GM21528 (cell line): Measurements from ENCODE around the gene ADAT1.
"Not testable (repeated sequence)": the region's sequence is repeated elsewhere in the genome, so short reads cannot be mapped to it uniquely, and the experiment has no call there.

Experiments used
- ATAC-seq: cut with Tn5 transposase; IDR thresholded peaks from one replicate; pipeline ENCODE4 v1.9.1; 2021; ENCODE audit warnings: mild to moderate bottlenecking, moderate library complexity; ENCODE audit not compliant: unreplicated experiment, low FRiP score

The ADAT1 gene

DNA sequence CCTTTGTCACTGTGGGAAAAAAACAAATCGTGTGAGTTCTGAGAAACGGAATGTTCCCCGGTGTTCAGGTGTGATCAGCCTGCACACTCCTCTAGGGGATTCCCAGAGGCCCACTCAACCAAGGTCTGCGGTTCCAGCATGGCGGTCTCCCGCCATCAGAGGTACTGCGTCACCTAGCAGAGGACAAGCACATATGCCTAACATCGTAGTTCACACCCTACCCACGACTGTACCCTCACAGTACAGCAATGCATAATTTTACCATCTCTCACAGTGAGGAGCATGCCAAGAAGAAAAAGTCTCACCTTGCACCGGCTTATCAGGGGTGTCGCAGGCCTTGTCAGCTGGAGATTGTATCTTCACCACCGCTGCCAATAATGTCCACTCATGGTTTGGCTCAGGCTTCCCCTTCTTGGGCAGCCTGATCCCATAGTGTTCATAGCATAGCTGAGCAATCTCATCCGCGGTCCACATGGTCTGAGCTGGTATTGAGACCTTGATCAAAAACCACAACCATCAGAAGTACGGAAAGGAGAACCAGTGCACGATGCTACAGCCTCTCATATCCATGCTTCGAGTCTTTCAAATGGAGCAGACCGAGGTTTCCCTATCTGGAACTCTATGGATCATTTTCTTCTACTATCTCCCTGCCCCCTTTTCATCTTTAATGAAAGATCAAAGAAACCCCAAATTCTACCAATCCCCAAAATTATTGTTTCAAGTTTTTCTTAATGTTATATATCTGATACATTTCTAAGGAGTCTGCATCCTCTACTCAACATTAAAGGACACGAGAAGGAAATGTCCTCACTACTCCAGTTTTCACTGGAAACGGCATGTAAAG lies 2.5 kb downstream of the ADAT1 start:
- ATAC-seq = no peak

DNA sequence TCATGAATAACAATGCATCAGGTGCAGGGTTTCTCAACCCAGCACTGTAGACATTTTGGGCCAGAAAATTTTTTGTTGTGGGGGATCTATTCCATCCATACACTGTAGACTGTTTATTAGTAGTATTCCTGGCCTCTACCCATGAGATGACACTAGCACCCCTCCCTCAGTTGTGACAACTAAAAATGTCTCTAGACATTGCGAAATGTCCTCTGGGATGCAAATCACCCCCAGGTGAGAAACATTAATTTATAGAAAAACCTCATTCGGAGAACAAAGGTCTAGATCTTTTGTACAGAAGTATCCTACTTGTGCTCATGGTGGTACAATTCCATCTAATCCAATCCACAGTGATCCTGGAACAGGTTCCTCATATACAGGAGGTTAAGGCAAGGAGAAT lies 4.3 kb downstream of the ADAT1 start:
- no peak for ATAC-seq

GRCh38 chr16:75617121-75617520 lies 6.0 kb downstream of the ADAT1 start:
- no peak for ATAC-seq

GRCh38 chr16:75616521-75617010 lies 6.5 kb downstream of the ADAT1 start:
- ATAC-seq = no peak

DNA sequence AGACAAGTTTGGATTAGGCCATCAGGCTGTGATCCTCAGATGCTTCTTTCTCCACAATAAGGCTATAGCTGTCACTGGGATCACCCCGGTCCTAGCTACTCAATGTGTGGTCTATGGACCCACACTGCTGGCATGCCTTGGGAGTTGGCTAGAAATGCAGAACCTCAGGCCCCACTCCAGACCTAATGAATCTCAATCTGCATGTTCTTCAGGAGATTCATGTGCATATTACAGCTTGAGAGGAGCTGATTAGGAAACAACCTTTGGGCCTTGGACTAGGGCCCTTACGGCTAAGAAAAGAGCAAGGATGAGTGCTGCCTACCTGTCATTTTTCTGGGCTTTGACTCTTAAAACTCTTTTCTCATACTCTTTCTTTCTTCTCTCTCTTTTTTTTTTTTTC lies 7.5 kb downstream of the ADAT1 start:
- no peak for ATAC-seq

DNA sequence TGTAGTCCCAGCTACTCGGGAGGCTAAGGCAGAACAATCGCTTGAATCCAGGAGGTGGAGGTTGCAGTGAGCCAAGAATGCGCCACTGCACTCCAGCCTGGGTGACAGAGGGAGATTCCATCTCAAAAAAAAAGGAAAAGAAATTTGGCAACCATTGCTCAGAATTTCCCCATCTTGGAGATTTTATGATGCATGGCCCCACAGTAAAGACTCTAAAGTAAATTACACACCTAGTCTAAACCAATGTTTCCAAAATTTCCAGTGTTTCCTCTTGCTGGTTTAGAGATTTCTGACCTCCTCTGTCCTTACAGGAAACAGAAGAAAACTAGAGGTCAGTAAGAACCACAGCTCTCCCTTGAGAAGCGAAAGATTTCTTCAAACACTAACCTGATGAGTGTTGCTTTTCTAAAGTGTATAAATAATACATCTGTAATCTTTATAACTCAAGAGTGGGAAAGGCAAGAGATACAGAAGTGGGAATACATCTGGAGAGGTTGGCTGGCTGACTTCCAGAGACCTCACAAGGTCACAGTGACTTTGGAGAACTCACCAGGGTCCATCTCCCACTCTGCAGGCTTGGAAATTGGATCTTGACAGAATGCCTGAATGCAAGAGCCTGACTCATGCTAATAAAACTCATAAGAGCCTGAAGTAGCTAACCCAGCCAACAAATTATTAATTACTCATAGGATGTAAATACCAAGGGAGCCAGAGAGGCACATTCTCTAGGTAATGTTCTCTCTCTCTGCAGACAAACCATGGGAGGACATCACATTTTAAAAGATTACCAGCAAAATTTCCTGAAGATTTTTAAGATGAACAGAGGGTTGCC lies 8.8 kb downstream of the ADAT1 start:
- ATAC-seq = no peak

- ATAC-seq = no peak
These were observed 16.6 kb downstream of the ADAT1 start for GRCh38 chr16:75606507-75606906.

GRCh38 chr16:75603241-75603640 lies 19.8 kb downstream of the ADAT1 start:
- no peak for ATAC-seq

DNA sequence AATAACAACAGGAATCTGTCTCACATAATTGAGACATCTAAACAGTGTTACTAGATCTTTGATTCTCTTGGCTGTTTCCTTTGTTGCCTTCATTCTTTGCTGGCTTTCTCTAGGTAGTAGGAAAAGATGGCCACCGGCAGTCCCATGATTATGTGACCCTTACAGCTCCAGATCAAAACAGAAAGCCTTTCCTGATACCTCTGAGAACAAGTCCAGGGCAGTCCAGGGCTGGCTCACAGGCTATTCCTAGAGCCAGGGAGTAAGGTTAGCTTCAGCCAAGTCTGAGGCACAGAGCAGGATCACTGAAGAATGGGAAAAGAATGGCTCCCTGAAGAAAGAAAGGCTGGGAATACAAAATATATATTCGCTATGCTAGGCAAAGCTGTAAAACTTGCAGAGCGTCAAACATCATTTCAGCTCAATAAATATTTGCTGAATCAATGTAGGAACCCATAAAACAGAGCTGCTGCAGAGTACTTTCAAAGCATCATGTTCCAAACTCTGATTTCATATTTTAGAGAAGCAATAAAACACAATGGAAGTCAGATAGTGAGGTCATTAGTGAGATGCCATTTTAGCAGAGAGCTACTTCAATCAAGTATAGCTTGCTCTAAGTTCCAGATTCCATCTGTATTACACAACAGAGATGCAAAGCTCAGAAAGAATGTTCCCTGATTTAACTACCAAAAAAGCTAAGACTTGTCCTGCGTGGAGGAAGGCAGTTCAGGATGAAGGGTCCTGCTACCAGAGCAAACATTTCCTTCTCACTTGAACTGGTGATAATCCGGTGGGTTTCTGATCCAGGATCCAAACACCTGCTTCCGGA lies 23.4 kb downstream of the ADAT1 start:
- no peak for ATAC-seq

DNA sequence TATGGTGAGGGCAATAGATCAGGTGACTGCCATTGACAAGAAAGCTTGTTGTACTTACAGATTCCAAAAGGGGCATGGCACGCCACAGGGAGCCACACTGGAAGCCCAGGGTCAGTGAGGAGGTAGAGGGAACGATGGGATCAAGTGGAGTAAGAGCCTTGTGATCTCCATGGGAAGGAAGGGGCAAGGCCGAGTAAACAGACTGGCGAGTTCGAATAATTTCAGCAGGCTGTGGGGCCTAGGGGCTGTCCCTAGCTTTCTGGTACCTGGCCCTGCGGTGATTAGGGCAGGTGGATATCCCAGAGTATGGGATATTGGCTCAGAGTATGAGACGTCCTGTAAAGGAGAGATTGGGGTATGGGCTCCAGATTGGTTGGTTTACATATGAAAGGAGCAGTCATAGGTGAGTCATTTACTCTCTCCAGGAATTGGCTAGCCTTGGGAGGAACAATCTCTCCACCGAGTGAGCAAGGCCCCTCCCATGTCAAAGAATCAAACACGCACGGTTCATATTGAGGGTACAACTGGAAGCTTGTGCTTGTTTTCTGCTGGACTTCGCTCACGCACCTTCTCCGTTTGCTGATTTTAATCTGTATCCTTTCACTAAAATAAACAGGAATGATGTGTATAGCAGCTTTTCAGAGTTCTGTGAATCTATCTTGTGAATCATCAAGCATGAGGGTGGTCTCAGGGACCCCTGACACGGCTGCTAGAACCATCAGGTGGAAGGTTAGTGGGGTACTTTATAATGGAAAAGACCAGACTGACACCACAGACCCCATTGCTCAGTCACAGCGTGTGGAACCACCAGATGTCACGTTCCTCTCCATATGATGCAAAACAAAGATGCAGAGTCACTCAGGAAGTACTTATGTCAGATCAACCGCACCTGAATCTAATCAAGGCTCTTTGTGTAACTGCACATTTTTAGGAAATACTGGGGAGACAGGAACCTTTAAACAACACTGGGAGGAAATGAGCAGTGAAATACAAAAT lies 29.0 kb downstream of the ADAT1 start:
- ATAC-seq = no peak

- no peak for ATAC-seq
These were observed 29.8 kb downstream of the ADAT1 start for GRCh38 chr16:75593308-75593707.

DNA sequence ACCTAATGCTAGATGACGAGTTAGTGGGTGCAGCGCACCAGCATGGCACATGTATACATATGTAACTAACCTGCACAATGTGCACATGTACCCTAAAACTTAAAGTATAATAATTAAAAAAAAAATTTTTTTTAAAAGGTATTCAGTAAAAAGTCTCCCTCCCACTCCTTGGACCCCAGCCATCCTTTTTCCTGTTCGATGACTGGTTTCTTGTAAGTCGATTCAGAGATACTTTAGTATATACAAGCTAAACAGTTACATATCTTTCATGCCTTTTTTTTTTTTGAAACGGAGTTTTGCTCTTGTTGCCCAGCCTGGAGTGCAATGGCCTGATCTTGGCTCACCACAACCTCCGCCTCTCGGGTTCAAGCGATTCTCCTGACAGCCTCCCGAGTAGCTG lies 31.2 kb downstream of the ADAT1 start:
- ATAC-seq = not testable (repeated sequence)

DNA sequence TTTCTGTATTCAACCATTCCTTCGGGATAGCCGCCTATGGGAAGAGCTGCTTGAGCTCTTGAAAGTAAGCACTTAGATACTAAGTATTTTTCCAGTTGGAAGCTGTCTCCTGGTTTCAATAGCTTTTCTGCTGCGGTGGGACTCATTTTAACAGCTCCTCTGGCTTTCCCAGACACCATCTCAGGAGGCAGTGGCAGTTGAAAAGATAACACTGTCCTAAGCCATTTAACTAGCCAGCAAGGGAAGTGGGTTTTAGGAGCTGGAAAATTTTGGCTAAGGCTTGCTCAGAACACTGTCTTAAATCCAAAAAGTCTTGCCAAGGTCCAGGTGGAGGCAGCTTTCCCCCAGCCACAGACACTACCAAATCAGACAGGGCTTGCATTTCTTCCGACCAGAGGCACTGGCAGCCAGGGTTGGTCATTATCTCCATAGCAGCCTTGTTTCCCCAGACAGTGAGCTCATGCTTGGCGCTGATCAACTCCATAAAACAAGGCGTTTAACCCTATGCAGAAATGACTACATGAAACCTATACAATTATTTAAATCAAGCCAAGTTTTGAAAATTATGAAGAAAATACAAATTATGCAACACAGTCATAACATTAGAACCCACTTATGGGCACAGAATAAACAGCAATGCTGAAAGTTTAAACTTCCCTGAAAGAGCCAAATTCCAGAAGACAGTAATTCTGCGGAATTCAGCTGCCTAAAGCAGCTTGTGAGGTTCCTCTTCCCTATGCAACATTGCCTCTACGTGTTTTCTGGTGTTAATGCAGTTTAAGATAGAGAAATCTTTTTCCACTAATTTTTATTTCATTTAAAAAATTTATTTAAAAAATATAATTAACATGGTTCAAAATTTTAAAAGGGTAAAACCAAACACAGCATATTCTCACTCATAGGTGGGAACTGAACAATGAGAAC lies 31.9 kb downstream of the ADAT1 start:
- no peak for ATAC-seq

DNA sequence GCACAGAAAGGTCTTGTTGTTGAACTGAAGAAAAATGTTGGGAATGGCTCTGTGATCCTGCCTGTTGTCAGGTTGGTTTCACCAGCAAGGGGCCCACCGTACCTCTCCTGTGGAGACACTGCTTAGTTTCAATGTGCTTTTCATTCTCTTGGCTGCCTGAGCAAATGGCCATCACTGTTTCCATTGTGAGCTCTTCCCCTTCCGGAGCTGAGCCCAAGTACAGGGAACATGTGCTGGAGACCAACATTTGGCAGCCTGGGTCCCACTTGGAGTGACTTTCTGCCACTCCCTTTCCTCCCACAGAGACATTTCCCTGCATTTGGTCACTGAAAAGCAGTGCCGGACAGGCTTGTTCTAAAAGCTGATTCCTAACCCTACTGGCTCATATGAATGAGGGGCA lies 33.8 kb downstream of the ADAT1 start:
- ATAC-seq = no peak

- no peak for ATAC-seq
These were observed 34.4 kb downstream of the ADAT1 start for GRCh38 chr16:75588716-75589115.

DNA sequence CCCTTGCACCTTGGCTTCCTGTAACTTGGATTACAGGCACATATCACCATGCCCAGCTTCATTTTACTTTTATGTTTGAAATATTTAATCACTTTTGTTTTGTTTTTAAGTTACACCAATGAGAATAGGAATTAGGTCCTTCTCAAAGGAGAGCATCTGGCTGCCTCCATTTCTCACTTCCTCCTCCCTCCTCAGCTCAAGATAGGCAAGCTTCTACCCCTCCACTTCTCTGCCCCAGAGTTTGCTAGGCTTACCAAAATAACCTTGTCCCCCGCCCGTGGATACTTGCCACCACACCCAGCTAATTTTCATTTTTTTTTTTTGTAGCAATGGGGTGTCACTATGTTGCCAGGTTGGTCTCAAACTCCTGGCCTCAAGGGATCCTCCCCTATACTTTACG lies 39.0 kb downstream of the ADAT1 start:
- ATAC-seq = peak; percentile 70

DNA sequence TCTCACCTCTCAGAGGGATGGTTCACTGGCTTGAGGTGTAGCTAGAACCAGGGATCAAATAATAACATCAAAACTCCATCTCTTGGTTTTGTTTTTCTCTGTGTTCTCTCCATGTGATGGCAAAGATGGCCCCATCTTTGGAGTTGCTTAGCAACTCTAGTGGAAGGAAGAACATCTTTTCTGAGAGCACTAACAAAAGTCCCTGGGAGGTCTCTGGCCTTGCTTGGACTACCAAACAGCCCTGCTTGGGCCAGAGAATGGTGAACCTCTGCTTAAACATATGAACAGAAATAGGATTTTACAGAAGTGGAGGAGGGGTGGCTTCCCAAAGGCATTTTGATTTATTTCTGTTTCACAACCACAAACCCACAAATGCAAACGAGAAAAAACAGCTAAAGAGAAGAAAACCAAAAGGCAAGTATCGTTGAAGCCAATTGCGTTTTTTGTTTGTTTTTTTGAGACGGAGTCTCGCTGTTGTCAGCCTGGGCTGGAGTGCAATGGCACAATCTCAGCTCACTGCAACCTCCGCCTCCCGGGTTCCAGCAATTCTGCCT lies 43.7 kb downstream of the ADAT1 start:
- no peak for ATAC-seq

- ATAC-seq = no peak
These were observed 44.4 kb downstream of the ADAT1 start for GRCh38 chr16:75578725-75579124.
